ENCODE measurements around the gene PXDN. TPM values are rescaled to one million over a fixed set of nuclear protein-coding genes. Genes with fewer than 3 reads are reported as not detected.

PXDN gene
- total and polyA plus RNA-seq, 2 donors (not counting 1 experiment from before 2014, with no cell fraction given): 0.21 to 1.4 TPM

- no peak overlapping the region for H2AFZ ChIP-seq (ENCODE audit: insufficient read depth, low read depth, low read length, poor library complexity, severe bottlenecking)
These were observed 14.0 kb downstream of the PXDN start for GRCh38 chr2:1730015-1730927.

GRCh38 chr2:1729242-1729641 lies 15.1 kb downstream of the PXDN start:
- no peaks in the 10 kb centered on the region for H3K4me1 ChIP-seq (ENCODE audit: control insufficient read depth in 2 of 2, insufficient read depth in 2 of 2, low read length in 2 of 2)
- no peak overlapping the region for H3K27ac ChIP-seq (ENCODE audit: low read length in 2 of 2)
- no peaks in the 10 kb centered on the region for H3K36me3 ChIP-seq (replicated peaks in 1 of 2; ENCODE audit: control extremely low read depth in 1 of 2, control insufficient read depth in 1 of 2, extremely low read depth in 1 of 2, insufficient read depth in 2 of 2, low read length in 1 of 2)
- H3K27me3 ChIP-seq (replicated peaks in 1 of 4; ENCODE audit: control extremely low read depth in 1 of 4, control insufficient read depth in 3 of 4, insufficient read depth in 4 of 4, low read length in 3 of 4): no peaks in the 10 kb centered on the region
- Mint-ChIP-seq H3K4me3 (no peak overlapping the region), H3K4me1 (no peaks in the 10 kb centered on the region), H3K27me3 (no peaks in the 10 kb centered on the region), H3K9me3 (ENCODE audit: insufficient read depth) (no peaks in the 10 kb centered on the region), H3K27ac (no peak overlapping the region)
- intact Hi-C loops (cut with micrococcal nuclease): no loop called here
- ATAC-seq (ENCODE audit: low read depth) (no peak), DNase-seq (no peak)
- POLR2A ChIA-PET: no interaction called here
- no peak overlapping the region for H3K4me3 ChIP-seq (ENCODE audit: control extremely low read depth in 1 of 5, extremely low read depth in 1 of 5, insufficient read depth in 1 of 5, low read depth in 2 of 5, low read length in 4 of 5)
- CTCF ChIA-PET: no interaction called here
- 100% methylated on average over 2 of the region's 7 CpGs for WGBS (ENCODE audit: insufficient coverage)
- no peaks in the 10 kb centered on the region for H4K20me1 ChIP-seq (ENCODE audit: control insufficient read depth, insufficient read depth, low read length, poor library complexity, severe bottlenecking)
- H2AFZ ChIP-seq (ENCODE audit: insufficient read depth, low read depth, low read length, poor library complexity, severe bottlenecking): no peak overlapping the region
- H3K79me2 ChIP-seq (ENCODE audit: control insufficient read depth, insufficient read depth, low read length): no peaks in the 10 kb centered on the region
- H3K9me3 ChIP-seq (ENCODE audit: control extremely low read depth in 1 of 3, control insufficient read depth in 2 of 3, insufficient read depth in 1 of 3, low read length in 2 of 3): peaks cover 0 to 7% (median 0%) of the 10 kb centered on the region in 3 donors
- H3K4me2 ChIP-seq (replicated peaks; ENCODE audit: low read depth, low read length, poor library complexity, severe bottlenecking): no peak overlapping the region
- no peak overlapping the region for H3K9ac ChIP-seq (ENCODE audit: low read length)
- TF ChIP-seq, protein P1, sequence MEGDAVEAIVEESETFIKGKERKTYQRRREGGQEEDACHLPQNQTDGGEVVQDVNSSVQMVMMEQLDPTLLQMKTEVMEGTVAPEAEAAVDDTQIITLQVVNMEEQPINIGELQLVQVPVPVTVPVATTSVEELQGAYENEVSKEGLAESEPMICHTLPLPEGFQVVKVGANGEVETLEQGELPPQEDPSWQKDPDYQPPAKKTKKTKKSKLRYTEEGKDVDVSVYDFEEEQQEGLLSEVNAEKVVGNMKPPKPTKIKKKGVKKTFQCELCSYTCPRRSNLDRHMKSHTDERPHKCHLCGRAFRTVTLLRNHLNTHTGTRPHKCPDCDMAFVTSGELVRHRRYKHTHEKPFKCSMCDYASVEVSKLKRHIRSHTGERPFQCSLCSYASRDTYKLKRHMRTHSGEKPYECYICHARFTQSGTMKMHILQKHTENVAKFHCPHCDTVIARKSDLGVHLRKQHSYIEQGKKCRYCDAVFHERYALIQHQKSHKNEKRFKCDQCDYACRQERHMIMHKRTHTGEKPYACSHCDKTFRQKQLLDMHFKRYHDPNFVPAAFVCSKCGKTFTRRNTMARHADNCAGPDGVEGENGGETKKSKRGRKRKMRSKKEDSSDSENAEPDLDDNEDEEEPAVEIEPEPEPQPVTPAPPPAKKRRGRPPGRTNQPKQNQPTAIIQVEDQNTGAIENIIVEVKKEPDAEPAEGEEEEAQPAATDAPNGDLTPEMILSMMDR (IDR thresholded peaks at IDR 0.05): no peak
- no peak for TF ChIP-seq EZH2 (IDR thresholded peaks at IDR 0.05; ENCODE audit: borderline replicate concordance, insufficient read depth, low read depth, low read length, poor library complexity, severe bottlenecking)

More at GRCh38 chr2:1730015-1730927, 14.0 kb downstream of the PXDN start:
- no peak for DNase-seq
- H3K4me3 Mint-ChIP-seq: no peak overlapping the region
- TF ChIP-seq, protein P1 (IDR thresholded peaks at IDR 0.05): no peak
- no peak for TF ChIP-seq EZH2 (IDR thresholded peaks at IDR 0.05; ENCODE audit: borderline replicate concordance, insufficient read depth, low read depth, low read length, poor library complexity, severe bottlenecking)
- Histone ChIP-seq H3K36me3 (replicated peaks in 1 of 2; ENCODE audit: control extremely low read depth in 1 of 2, control insufficient read depth in 1 of 2, extremely low read depth in 1 of 2, insufficient read depth in 2 of 2, low read length in 1 of 2) (no peaks in the 10 kb centered on the region), H3K27ac (ENCODE audit: low read length in 2 of 2) (no peak overlapping the region), H3K4me3 (ENCODE audit: control extremely low read depth in 1 of 5, extremely low read depth in 1 of 5, insufficient read depth in 1 of 5, low read depth in 2 of 5, low read length in 4 of 5) (no peak overlapping the region), H3K27me3 (replicated peaks in 1 of 4; ENCODE audit: control extremely low read depth in 1 of 4, control insufficient read depth in 3 of 4, insufficient read depth in 4 of 4, low read length in 3 of 4) (no peaks in the 10 kb centered on the region), H3K79me2 (ENCODE audit: control insufficient read depth, insufficient read depth, low read length) (no peaks in the 10 kb centered on the region), H3K9ac (ENCODE audit: low read length) (no peak overlapping the region), H3K4me2 (replicated peaks; ENCODE audit: low read depth, low read length, poor library complexity, severe bottlenecking) (no peak overlapping the region), H3K9me3 (ENCODE audit: control extremely low read depth in 1 of 3, control insufficient read depth in 2 of 3, insufficient read depth in 1 of 3, low read length in 2 of 3) (peaks cover 0 to 7% (median 0%) of the 10 kb centered on the region in 3 donors), H3K4me1 (ENCODE audit: control insufficient read depth in 2 of 2, insufficient read depth in 2 of 2, low read length in 2 of 2) (no peaks in the 10 kb centered on the region), H4K20me1 (ENCODE audit: control insufficient read depth, insufficient read depth, low read length, poor library complexity, severe bottlenecking) (no peaks in the 10 kb centered on the region)
- no peak for ATAC-seq (ENCODE audit: low read depth)
- ChIA-PET POLR2A (no interaction called here), CTCF (no interaction called here)
- intact Hi-C loops (cut with micrococcal nuclease): no loop called here
- no peaks in the 10 kb centered on the region for H3K4me1 Mint-ChIP-seq
- H3K27me3 Mint-ChIP-seq: no peaks in the 10 kb centered on the region
- no peak overlapping the region for H3K27ac Mint-ChIP-seq
- no peaks in the 10 kb centered on the region for H3K9me3 Mint-ChIP-seq (ENCODE audit: insufficient read depth)
- 94% methylated on average over 5 of the region's 10 CpGs for WGBS (ENCODE audit: insufficient coverage)
